ENCODE data around the gene PRR33.

The PRR33 gene

DNA sequence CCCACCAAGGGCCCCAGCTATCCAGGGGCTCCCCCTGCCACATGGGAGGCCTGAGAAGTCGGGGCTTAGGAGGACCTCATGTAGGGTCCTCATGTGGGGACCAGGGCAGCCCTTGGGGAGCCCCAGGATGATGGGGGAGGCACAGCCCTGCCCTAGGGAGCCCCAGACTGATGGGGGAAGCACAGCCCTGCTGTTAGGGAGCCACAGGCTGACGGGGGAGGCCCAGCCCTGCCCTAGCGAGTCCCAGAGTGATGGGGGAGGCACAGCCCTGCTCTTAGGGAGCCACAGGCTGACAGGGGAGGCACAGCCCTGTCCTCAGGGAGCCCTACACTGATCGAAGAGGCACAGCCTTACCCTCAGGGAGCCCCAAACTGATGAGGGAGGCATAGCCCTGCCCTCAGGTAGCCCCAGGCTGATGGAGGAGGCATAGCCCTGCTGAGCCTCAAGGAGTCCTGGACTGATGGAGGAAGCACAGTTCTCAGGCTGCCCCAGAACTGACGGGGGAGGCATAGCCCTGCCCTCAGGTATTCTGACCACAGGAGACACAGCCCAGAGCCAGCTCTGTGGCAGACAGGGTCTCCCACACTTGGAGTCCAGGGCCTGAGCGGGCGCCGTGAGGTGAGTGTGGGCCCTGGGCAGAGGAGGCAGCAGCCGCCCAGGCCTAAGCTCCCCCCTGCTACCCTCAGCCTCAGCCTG, 10.8 kb downstream of the PRR33 start:
- no peak overlapping the region for H3K4me3 ChIP-seq (ENCODE audit: low read depth, low read length)

DNA sequence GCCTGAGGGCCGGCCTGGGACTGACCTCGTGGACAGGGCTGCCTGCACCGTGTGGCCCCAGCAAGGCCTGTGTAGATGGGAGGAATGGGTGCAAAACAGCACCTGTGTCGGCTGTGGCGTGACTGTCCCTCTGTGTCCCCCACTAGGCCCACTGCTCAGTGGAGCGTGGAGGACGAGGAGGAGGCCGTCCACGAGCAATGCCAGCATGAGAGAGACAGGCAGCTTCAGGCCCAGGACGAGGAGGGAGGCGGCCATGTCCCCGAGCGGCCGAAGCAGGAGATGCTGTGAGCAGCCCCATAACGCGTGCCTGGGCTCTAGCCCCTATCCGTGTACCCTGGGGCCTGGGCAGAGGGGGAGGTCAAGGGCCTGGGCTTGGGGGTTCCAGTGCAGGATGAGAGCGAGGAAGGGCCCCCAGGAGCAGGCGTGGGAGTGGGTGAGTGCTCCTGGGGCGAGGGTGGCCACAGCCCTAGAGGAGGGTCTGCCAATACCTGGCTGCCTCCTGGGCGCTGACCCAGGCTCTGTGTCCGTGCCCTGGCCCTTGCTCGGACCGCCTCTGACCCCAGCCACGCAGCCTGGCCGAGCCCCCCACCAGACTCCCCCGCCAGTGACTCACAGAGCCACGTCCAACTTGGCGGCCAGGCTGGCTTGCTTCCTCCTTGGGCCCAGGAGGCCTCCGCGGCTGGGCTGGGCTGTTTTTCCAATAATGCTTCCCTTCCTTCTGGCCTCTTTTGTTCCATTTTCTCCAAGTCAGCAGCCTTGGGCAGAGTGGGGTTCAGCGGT, 11.6 kb downstream of the PRR33 start:
- no peak overlapping the region for H3K4me3 ChIP-seq (ENCODE audit: low read depth, low read length)
- TF ChIP-seq, protein P1, sequence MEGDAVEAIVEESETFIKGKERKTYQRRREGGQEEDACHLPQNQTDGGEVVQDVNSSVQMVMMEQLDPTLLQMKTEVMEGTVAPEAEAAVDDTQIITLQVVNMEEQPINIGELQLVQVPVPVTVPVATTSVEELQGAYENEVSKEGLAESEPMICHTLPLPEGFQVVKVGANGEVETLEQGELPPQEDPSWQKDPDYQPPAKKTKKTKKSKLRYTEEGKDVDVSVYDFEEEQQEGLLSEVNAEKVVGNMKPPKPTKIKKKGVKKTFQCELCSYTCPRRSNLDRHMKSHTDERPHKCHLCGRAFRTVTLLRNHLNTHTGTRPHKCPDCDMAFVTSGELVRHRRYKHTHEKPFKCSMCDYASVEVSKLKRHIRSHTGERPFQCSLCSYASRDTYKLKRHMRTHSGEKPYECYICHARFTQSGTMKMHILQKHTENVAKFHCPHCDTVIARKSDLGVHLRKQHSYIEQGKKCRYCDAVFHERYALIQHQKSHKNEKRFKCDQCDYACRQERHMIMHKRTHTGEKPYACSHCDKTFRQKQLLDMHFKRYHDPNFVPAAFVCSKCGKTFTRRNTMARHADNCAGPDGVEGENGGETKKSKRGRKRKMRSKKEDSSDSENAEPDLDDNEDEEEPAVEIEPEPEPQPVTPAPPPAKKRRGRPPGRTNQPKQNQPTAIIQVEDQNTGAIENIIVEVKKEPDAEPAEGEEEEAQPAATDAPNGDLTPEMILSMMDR (IDR thresholded peaks at IDR 0.05; ENCODE audit: control insufficient read depth, extremely low read depth, insufficient read depth) = no peak
- DNase-seq (ENCODE audit: low read depth) = no peak

More for the DNA sequence above, 10.8 kb downstream of the PRR33 start:
- no peak for DNase-seq (ENCODE audit: low read depth)
- TF ChIP-seq, protein P1 (IDR thresholded peaks at IDR 0.05; ENCODE audit: control insufficient read depth, extremely low read depth, insufficient read depth) = no peak

DNA sequence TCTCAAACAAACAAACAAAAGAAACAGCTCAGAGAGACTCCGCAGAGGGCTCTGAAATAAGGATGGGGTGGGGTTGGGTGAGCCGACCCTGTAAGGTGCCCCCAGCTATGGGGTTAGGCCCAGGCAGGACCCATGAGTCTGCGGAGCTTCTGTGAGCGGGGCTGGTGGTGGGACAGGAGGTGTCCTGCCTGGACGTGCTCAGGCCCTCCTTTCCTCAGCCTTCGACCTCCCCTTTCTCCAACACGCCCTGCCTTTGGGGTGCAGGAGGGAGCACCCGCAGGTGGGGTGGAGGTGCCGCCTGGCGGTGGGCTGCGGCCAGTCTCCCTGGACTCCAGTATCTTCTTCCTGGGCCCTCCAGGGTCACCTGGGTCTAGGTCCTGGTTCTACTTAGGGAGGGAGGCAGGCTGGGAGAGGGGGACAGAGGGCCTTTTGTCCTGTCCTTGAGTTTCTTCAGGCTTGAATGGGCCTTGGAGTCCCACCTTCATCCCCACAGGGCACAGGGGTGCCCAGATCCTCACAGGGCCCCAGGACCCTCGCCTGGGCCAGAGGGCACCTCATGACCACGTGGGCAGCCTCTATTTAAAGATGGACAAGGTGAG, 12.3 kb downstream of the PRR33 start:
- DNase-seq (ENCODE audit: low read depth) = no peak
- TF ChIP-seq, protein P1 (IDR thresholded peaks at IDR 0.05; ENCODE audit: control insufficient read depth, extremely low read depth, insufficient read depth) = no peak
- H3K4me3 ChIP-seq (ENCODE audit: low read depth, low read length) = no peak overlapping the region

DNA sequence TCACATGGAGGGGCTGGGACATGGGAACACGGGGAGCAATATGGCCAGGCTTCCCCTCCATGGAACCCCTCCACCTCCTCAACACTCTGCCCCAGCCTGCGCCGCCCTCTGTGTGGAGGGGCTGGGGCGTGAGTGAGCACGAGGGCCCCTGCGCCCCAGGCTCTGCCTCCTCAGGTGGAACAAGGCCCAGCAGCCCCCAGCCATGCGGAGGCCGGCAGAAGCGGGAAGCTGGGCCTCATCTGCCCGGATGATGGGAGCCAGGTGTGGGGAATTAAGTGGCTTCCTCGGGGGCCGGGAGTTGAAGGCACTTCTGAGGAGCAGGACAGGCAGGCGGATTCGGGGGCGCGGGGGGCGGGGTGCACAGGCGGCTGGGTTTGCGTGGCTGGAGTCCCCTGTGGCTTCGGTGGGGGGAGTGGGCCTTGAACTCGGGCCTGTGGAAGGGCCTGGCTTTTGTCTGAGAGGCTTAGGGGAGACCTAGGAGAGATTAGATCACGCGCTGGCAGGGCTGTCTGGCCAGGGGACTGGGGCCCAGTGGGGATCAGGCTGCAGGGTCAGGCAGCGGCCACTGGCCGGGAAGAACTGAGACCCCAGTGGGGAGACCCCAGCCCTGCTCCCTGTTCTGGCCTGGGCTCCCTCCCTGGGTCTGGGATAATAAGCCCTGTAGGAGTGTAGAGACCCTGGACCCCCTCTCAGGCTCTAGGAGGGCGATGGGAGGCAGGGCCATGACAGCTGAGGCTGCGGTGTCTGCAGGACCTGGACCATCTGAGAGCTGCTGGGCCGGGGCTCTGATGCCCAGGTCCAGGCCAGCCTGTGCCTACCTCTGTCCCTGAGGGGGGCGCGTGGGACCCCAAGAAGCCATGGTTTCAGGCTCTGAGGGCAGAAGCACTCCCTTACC, 13.3 kb downstream of the PRR33 start:
- H3K4me3 ChIP-seq (ENCODE audit: low read depth, low read length) = no peak overlapping the region
- TF ChIP-seq, protein P1 (IDR thresholded peaks at IDR 0.05; ENCODE audit: control insufficient read depth, extremely low read depth, insufficient read depth) = no peak
- no peak for DNase-seq (ENCODE audit: low read depth)

DNA sequence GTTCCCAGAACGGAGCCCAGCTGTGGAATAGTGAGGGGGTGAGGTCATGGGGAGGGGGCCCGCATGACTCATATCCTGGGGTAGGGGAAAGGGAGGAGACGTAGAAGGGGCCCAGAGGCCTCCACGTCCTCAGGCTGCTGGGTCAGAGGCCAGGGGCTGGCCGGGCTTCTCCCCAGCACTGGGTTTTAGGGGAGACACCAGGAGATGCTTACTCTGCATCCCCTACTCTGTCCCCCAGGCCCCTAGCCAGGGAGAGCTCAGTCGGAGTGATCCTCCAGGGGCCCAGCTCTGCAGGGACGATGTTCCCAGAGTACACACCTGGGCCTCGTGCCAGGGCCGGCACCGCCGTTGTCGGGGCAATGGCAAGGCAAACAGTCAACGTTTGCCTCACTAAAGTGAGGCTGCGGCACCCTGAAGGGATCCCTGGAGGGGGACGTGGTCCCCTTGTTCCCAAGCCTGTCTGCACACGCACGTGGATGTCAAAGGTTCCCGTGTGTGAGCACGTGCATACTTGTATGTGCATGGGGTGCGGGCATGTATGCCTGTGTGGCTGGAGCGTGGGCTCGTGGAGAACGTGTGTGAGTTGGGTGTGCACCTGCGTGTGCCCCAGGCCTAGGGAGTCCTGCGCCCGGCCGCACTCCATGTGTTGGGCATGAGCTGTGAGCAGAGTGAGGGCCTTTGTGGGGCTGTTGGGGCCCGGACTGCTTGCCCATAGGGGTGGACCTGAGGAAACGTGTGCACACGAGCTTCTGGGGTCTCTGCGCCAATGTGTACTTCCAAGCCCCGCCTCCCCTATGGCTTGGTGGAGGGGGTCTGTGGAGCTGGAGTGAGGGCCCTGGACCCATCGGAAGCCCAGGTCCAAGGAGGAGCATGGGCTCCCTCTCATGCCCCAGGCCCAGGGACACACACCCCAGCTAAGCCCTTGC, 14.2 kb downstream of the PRR33 start:
- TF ChIP-seq, protein P1 (IDR thresholded peaks at IDR 0.05; ENCODE audit: control insufficient read depth, extremely low read depth, insufficient read depth) = no peak
- DNase-seq (ENCODE audit: low read depth) = no peak
- H3K4me3 ChIP-seq (ENCODE audit: low read depth, low read length) = no peak overlapping the region

Measured in LNCaP clone FGC (cell line).